K562 (cell line): ENCODE results near the gene ADAMTS14.
A peak's percentile ranks its signal among the peaks of the same experiment; 100 is the strongest.

Source experiments
- CC2D1A ChIP-seq: fragments of 450-650 bp; IDR thresholded peaks from 2 replicates; pipeline ENCODE4 v1.6.1; 2017; ENCODE audit warnings: mild to moderate bottlenecking
- SOX6 ChIP-seq: fragments of 450-650 bp; IDR thresholded peaks from 2 replicates; pipeline ENCODE4 v1.6.1; 2014; ENCODE audit warnings: mild to moderate bottlenecking
- ZKSCAN8 ChIP-seq: fragments of 200-800 bp; sonication (Bioruptor generic); IDR thresholded peaks from 2 replicates; pipeline ENCODE4 v1.6.1; 2016; ENCODE audit warnings: missing genetic modification characterization, missing compliant biosample characterization
- TF ChIP-seq, protein P1 (sequence below), 3 experiments: IDR thresholded peaks in 2 of 3; conservative IDR thresholded peaks in 1 of 3; 2 replicates each; pipeline ENCODE4 v1.5.1; 2011 to 2012; ENCODE audit warnings: low read length in 3 of 3, mild to moderate bottlenecking in 3 of 3, control low read depth in 2 of 3, improper control_type of control experiment in 1 of 3, inconsistent platforms in 1 of 3, low read depth in 1 of 3, mixed read lengths in 1 of 3, moderate library complexity in 1 of 3; ENCODE audit not compliant: insufficient read depth in 2 of 3

DNA sequence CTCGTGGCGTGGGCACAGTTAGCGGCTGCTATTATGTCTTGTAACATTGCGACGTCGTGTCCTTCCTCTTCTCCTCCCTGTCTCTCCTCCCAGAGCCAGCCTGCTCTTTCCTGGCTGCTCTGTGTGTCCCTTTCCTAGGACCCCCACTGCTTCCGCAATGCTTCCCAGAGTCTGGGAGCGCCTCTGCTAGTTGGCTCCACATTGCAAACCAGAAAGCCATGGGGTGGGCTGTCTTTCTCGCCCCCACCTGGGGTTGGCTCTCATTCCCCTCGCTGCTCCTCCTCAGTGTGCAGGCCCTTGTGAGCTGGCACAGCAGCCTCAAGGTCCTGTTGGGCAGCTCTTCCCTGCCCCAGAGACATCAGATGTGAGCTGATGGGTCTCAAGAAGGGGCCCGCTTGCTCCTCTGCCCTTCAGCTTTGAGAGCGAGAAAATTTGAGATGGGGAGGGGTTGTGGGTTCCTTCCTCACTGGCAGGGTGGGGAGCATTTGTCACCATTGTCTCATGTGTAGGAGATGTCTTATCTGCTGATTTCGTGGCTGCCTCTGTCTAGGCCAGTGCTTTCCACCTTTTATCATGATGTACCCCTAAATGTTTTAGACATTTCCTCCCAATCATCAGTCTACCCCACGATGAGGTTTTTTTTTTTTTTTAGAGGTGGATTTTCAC is 3.3 kb downstream of the ADAMTS14 start:
- TF ChIP-seq CC2D1A (no peak), SOX6 (peak; percentile 61), ZKSCAN8 (CRISPR knock-in tag) (no peak)
- TF ChIP-seq, protein P1, sequence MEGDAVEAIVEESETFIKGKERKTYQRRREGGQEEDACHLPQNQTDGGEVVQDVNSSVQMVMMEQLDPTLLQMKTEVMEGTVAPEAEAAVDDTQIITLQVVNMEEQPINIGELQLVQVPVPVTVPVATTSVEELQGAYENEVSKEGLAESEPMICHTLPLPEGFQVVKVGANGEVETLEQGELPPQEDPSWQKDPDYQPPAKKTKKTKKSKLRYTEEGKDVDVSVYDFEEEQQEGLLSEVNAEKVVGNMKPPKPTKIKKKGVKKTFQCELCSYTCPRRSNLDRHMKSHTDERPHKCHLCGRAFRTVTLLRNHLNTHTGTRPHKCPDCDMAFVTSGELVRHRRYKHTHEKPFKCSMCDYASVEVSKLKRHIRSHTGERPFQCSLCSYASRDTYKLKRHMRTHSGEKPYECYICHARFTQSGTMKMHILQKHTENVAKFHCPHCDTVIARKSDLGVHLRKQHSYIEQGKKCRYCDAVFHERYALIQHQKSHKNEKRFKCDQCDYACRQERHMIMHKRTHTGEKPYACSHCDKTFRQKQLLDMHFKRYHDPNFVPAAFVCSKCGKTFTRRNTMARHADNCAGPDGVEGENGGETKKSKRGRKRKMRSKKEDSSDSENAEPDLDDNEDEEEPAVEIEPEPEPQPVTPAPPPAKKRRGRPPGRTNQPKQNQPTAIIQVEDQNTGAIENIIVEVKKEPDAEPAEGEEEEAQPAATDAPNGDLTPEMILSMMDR (IDR thresholded peaks at IDR 0.05 in 2 of 3, conservative IDR thresholded peaks at IDR 0.05 in 1 of 3; ENCODE audit: insufficient read depth in 2 of 3, low read depth in 1 of 3, low read length in 3 of 3) = no peak
